ENCODE data around the gene PRRC2B.

DNA sequence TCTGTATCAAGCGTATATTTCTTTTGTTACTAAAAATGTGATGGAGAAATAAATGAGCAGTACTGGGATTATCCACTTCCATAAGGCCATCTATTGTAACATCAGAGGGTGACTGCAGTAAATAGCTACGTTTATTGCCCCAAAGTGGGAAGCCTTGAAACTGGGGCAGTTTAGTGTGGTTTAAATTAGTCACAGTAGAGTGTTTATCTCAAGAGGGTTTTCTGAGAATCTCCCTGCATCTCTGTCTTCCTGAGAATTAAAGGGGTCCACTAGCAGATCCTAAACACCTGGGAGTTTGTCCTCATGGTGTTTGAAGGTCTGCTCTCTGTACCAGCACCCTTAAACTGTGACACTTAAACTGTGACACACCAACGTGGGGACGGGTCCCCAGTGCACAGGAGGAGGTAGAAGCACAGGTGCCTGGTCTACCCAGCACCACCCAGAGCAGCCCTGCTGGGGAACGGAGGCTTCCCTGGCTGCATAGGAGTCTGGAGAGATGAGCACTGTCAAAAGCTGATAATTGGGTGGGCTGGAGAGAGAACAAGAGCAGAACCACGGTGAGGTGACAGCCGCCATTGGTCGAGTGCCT is 25.2 kb downstream of the PRRC2B start:
- no peak for TF ChIP-seq POLR2A (IDR thresholded peaks at IDR 0.05)
- TF ChIP-seq, protein P1, sequence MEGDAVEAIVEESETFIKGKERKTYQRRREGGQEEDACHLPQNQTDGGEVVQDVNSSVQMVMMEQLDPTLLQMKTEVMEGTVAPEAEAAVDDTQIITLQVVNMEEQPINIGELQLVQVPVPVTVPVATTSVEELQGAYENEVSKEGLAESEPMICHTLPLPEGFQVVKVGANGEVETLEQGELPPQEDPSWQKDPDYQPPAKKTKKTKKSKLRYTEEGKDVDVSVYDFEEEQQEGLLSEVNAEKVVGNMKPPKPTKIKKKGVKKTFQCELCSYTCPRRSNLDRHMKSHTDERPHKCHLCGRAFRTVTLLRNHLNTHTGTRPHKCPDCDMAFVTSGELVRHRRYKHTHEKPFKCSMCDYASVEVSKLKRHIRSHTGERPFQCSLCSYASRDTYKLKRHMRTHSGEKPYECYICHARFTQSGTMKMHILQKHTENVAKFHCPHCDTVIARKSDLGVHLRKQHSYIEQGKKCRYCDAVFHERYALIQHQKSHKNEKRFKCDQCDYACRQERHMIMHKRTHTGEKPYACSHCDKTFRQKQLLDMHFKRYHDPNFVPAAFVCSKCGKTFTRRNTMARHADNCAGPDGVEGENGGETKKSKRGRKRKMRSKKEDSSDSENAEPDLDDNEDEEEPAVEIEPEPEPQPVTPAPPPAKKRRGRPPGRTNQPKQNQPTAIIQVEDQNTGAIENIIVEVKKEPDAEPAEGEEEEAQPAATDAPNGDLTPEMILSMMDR (IDR thresholded peaks at IDR 0.05) = no peak
